ENCODE measurements around the gene SPINK13.

DNA sequence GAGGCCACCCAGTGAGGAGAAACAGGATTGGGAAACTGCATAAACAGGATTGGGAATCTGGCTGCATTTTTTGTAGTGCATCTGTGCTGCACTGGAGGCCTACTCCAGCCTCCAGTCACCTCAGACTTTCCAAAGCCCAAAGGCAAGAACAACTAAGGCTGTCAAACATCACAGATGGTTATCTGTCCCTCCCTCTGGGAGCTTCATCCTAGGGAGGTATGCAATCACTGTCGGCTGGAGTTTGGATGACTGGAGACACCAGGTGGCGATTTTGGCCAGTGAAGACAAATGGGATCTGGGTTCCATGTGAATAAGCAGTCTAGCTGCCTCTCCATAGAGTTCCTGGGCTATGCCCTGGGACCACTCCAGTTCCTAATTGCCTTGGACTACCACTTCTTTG, 9.3 kb upstream of the SPINK13 start:
- TF ChIP-seq, protein P1, sequence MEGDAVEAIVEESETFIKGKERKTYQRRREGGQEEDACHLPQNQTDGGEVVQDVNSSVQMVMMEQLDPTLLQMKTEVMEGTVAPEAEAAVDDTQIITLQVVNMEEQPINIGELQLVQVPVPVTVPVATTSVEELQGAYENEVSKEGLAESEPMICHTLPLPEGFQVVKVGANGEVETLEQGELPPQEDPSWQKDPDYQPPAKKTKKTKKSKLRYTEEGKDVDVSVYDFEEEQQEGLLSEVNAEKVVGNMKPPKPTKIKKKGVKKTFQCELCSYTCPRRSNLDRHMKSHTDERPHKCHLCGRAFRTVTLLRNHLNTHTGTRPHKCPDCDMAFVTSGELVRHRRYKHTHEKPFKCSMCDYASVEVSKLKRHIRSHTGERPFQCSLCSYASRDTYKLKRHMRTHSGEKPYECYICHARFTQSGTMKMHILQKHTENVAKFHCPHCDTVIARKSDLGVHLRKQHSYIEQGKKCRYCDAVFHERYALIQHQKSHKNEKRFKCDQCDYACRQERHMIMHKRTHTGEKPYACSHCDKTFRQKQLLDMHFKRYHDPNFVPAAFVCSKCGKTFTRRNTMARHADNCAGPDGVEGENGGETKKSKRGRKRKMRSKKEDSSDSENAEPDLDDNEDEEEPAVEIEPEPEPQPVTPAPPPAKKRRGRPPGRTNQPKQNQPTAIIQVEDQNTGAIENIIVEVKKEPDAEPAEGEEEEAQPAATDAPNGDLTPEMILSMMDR (IDR thresholded peaks at IDR 0.05), result no peak
- TF ChIP-seq POLR2A (IDR thresholded peaks at IDR 0.05), result no peak

Measured in lower leg skin (tissue), 3 donors.